HepG2 (cell line): ENCODE data around the gene XPR1. TPM values are rescaled to one million over a fixed set of nuclear protein-coding genes. Genes with fewer than 3 reads are reported as not detected.

Experiments
- ATRX ChIP-seq: sonication (generic); formaldehyde crosslinking; IDR thresholded peaks from 2 replicates; pipeline ENCODE4 v1.4.0; 2020; ENCODE audit warnings: missing genetic modification reagents, borderline replicate concordance
- DRAP1 ChIP-seq: IDR thresholded peaks from 2 replicates; pipeline ENCODE4 v1.6.1; 2016; ENCODE audit warnings: missing genetic modification reagents, missing compliant biosample characterization
- GATA4 ChIP-seq: sonication (generic); IDR thresholded peaks from 2 replicates; pipeline ENCODE4 v1.6.1; 2016; ENCODE audit warnings: antibody characterized with exemption, low read depth, borderline replicate concordance
- KDM5A ChIP-seq: fragments of 200-600 bp; sonication (generic); IDR thresholded peaks from 2 replicates; pipeline ENCODE4 v1.7.0; 2018; ENCODE audit warnings: antibody characterized with exemption, mild to moderate bottlenecking, low read length, borderline replicate concordance
- MED13 ChIP-seq: sonication (generic); formaldehyde crosslinking; IDR thresholded peaks from 2 replicates; pipeline ENCODE4 v1.5.0; 2020; ENCODE audit warnings: missing genetic modification reagents
- MTF1 ChIP-seq: sonication (generic); formaldehyde crosslinking; IDR thresholded peaks from 2 replicates; pipeline ENCODE4 v1.5.0; 2020; ENCODE audit warnings: missing genetic modification reagents
- PHF21A ChIP-seq: sonication (generic); formaldehyde crosslinking; IDR thresholded peaks from 2 replicates; pipeline ENCODE4 v1.5.0; 2020; ENCODE audit warnings: mild to moderate bottlenecking, missing genetic modification reagents
- PHF5A ChIP-seq: IDR thresholded peaks from one replicate; pipeline ENCODE4 v1.6.1; 2018; ENCODE audit warnings: low read depth, missing genetic modification reagents; ENCODE audit not compliant: unreplicated experiment
- SNAPC4 ChIP-seq: sonication (generic); formaldehyde crosslinking; IDR thresholded peaks from 2 replicates; pipeline ENCODE4 v1.4.0; 2020; ENCODE audit warnings: mild to moderate bottlenecking, missing genetic modification reagents
- TMF1 ChIP-seq: sonication (generic); formaldehyde crosslinking; IDR thresholded peaks from 2 replicates; pipeline ENCODE4 v1.8.1; 2022; ENCODE audit warnings: low read depth, missing genetic modification reagents
- ZBTB42 ChIP-seq: sonication (generic); formaldehyde crosslinking; IDR thresholded peaks from 2 replicates; pipeline ENCODE4 v1.5.0; 2020; ENCODE audit warnings: mild to moderate bottlenecking, missing genetic modification reagents
- ZFP90 ChIP-seq: sonication (generic); formaldehyde crosslinking; IDR thresholded peaks from 2 replicates; pipeline ENCODE4 v1.8.0; 2022; ENCODE audit warnings: missing genetic modification reagents, mild to moderate bottlenecking, inconsistent platforms, borderline replicate concordance
- ZIK1 ChIP-seq: sonication (generic); formaldehyde crosslinking; IDR thresholded peaks from 2 replicates; pipeline ENCODE4 v1.5.0; 2020; ENCODE audit warnings: mild to moderate bottlenecking, low read depth, missing genetic modification reagents, borderline replicate concordance
- ZNF143 ChIP-seq: sonication (generic); formaldehyde crosslinking; IDR thresholded peaks from 2 replicates; pipeline ENCODE4 v1.4.0; 2020; ENCODE audit warnings: missing genetic modification reagents
- ZNF292 ChIP-seq: sonication (generic); formaldehyde crosslinking; IDR thresholded peaks from 2 replicates; pipeline ENCODE4 v1.8.1; 2022; ENCODE audit warnings: mild to moderate bottlenecking, low read depth, missing genetic modification reagents, borderline replicate concordance
- ZNF317 ChIP-seq: sonication (generic); formaldehyde crosslinking; IDR thresholded peaks from 2 replicates; pipeline ENCODE4 v1.5.0; 2020; ENCODE audit warnings: mild to moderate bottlenecking, missing genetic modification reagents
- ZNF546 ChIP-seq: sonication (generic); formaldehyde crosslinking; conservative IDR thresholded peaks from 2 replicates; pipeline ENCODE4 v1.8.1; 2023; ENCODE audit warnings: mild to moderate bottlenecking, missing genetic modification reagents
- ZNF674 ChIP-seq: sonication (generic); formaldehyde crosslinking; IDR thresholded peaks from 2 replicates; pipeline ENCODE4 v1.5.0; 2020; ENCODE audit warnings: low read depth, mild to moderate bottlenecking, missing genetic modification reagents
- ZNF883 ChIP-seq: sonication (generic); formaldehyde crosslinking; IDR thresholded peaks from 2 replicates; pipeline ENCODE4 v1.5.1; 2020; ENCODE audit warnings: mild to moderate bottlenecking, missing genetic modification reagents; ENCODE audit errors: not compliant biosample characterization
- polyA plus RNA-seq, 8 experiments: library from polyadenylated mRNA; depleted of rRNA in 3 of 8; stranded (reverse) in 7 of 8; unstranded in 1 of 8; fragments of >200 nt; fragmentation: Illumina TruSeq in 4 of 8; extraction: Trizol in 4 of 8; gene quantifications; 2 replicates each; pipeline versions ENCODE4 v1.2.1 to v1.2.3, GENCODE V29; 2011 to 2016; ENCODE audit warnings: low read depth in 4 of 8, missing spikeins in 1 of 8, mixed read lengths in 1 of 8; ENCODE audit not compliant: insufficient read depth in 1 of 8
- total RNA-seq, 5 experiments: library from RNA; depleted of rRNA; stranded (reverse); fragments of >200 nt; fragmentation: Illumina TruSeq; extraction: Trizol; gene quantifications; 2 replicates each; pipeline ENCODE4 v1.2.3, GENCODE V29; 2016; ENCODE audit warnings: low read depth in 1 of 5

XPR1 gene
- total and polyA plus RNA-seq, 2 of the 13 experiments (the other 11 are each of a cell fraction or from before 2014, with no cell fraction given), result 22.3 to 23.6 TPM

GRCh38 chr1:180925471-180926051 lies 293.7 kb downstream of the XPR1 start (continued):
- TF ChIP-seq PHF21A (CRISPR knock-in tag), result peak; percentile 82
- no peak for TF ChIP-seq ZIK1 (CRISPR knock-in tag)
- no peak for TF ChIP-seq KDM5A
- 0 out of 2 replicates have a peak, but pooled peaks have one; percentile 26 for TF ChIP-seq ZNF317 (CRISPR knock-in tag)
- TF ChIP-seq ZFP90 (CRISPR knock-in tag), result no peak
- TF ChIP-seq TMF1 (CRISPR knock-in tag), result no peak
- TF ChIP-seq ZNF546 (CRISPR knock-in tag), result no peak
- no peak for TF ChIP-seq ZNF674 (CRISPR knock-in tag)
- TF ChIP-seq PHF5A (CRISPR knock-in tag), result no peak
- no peak for TF ChIP-seq ZNF143 (CRISPR knock-in tag)
- no peak for TF ChIP-seq GATA4
- TF ChIP-seq DRAP1 (CRISPR knock-in tag), result 0 out of 2 replicates have a peak, but pooled peaks have one; percentile 29
- TF ChIP-seq SNAPC4 (CRISPR knock-in tag), result no peak
- no peak for TF ChIP-seq ZNF883
- no peak for TF ChIP-seq ZBTB42 (CRISPR knock-in tag)
- TF ChIP-seq MED13 (CRISPR knock-in tag), result no peak
- TF ChIP-seq MTF1 (CRISPR knock-in tag), result no peak
- TF ChIP-seq ZNF292 (CRISPR knock-in tag), result no peak
- TF ChIP-seq ATRX (CRISPR knock-in tag), result no peak
